Fibroblast of peridontal ligament (primary cell): ENCODE data around the gene NRCAM.

Experiments used
- DNase-seq: peaks from one replicate; pipeline ENCODE4 v3.0.0-alpha.2; 2010; ENCODE audit errors: extremely low read depth

The NRCAM gene

GRCh38 chr7:108129018-108129965, 326.9 kb downstream of the NRCAM start:
- DNase-seq, result peak; percentile 32

- DNase-seq, result no peak
Measured at GRCh38 chr7:108128514-108128913, 327.7 kb downstream of the NRCAM start.

GRCh38 chr7:108127461-108127860, 328.8 kb downstream of the NRCAM start:
- no peak for DNase-seq

GRCh38 chr7:108124820-108125219, 331.4 kb downstream of the NRCAM start:
- DNase-seq, result peak; percentile 9

GRCh38 chr7:108122181-108122580, 334.1 kb downstream of the NRCAM start:
- DNase-seq, result no peak

- DNase-seq, result no peak
Measured at GRCh38 chr7:108120933-108121332, 335.3 kb downstream of the NRCAM start.

- DNase-seq, result no peak
Measured at GRCh38 chr7:108120196-108120595, 336.0 kb downstream of the NRCAM start.

GRCh38 chr7:108118959-108119358, 337.3 kb downstream of the NRCAM start:
- DNase-seq, result no peak

- no peak for DNase-seq
Measured at GRCh38 chr7:108114117-108114841, 342.0 kb downstream of the NRCAM start.

- no peak for DNase-seq
Measured at GRCh38 chr7:108112683-108113082, 343.6 kb downstream of the NRCAM start.

- DNase-seq, result peak; percentile 8
Measured at GRCh38 chr7:108109221-108109908, 346.9 kb downstream of the NRCAM start.

GRCh38 chr7:108108131-108108530, 348.1 kb downstream of the NRCAM start:
- no peak for DNase-seq

GRCh38 chr7:108104324-108104723, 351.9 kb downstream of the NRCAM start:
- DNase-seq, result no peak

- DNase-seq, result no peak
Measured at GRCh38 chr7:108103558-108104298, 352.5 kb downstream of the NRCAM start.

GRCh38 chr7:108102671-108103312, 353.4 kb downstream of the NRCAM start:
- DNase-seq, result no peak

GRCh38 chr7:108101759-108102158, 354.5 kb downstream of the NRCAM start:
- DNase-seq, result no peak

GRCh38 chr7:108099713-108100112, 356.5 kb downstream of the NRCAM start:
- DNase-seq, result peak; percentile 75

- DNase-seq, result peak; percentile 36
Measured at GRCh38 chr7:108097703-108098102, 358.5 kb downstream of the NRCAM start.
